Activated T-cell treated with anti-CD3 and anti-CD28 coated beads for 48 hours (primary cell): ENCODE results near the gene NME3.

Experiments used
- DNase-seq: peaks from one replicate; pipeline ENCODE4 v3.0.0-alpha.2; 2020; ENCODE audit warnings: low read depth

The NME3 gene

GRCh38 chr16:1780677-1781072 lies 9.3 kb upstream of the NME3 start:
- DNase-seq, result no peak

DNA sequence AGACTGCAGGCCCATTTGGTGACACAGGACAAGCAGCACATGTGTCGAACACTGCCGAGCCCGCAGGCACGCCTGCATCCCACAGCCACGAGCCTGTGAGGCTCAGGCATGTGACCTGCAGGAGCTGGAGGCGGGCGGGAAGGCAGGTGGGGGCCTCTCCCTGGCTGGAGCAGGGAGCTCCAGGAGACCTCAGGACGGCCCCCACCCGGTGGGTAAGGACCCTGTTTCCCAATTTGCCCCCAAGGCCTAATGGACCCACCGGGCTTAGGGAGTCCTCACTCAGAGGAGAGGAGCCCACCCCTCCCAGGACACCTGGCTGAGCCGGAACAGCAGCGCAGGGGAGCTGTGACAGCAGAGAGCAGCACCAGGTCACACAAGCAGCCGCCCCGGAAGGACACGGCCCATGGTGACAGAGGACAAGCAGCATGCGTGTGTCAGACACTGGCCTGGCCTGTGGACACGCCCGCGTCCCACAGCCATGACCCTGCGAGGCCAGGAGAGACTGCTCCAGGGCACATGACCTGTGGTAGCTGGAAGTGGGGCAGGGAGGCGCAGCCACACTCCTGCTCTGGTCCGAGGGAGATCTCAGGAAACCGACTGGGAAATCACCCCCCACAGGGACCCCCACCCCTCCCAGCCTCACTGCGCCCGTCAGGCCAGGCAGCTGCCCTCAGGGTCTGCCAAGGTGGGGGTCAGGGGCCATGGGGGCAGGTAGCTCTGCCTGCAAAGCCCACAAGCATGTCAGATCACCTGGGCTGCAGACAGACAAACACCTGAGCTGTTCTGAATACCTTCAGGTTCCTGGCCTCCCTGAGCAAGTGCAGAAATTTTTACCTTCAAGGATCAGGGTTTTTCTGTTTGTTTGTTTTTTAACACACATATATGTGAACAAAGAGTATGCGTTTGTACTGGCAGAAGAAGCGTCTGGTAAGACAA lies 8.7 kb upstream of the NME3 start:
- DNase-seq, result no peak

GRCh38 chr16:1779234-1779701 lies 7.9 kb upstream of the NME3 start:
- DNase-seq, result no peak

- DNase-seq, result no peak
These were observed 7.1 kb upstream of the NME3 start for GRCh38 chr16:1778200-1779179.

DNA sequence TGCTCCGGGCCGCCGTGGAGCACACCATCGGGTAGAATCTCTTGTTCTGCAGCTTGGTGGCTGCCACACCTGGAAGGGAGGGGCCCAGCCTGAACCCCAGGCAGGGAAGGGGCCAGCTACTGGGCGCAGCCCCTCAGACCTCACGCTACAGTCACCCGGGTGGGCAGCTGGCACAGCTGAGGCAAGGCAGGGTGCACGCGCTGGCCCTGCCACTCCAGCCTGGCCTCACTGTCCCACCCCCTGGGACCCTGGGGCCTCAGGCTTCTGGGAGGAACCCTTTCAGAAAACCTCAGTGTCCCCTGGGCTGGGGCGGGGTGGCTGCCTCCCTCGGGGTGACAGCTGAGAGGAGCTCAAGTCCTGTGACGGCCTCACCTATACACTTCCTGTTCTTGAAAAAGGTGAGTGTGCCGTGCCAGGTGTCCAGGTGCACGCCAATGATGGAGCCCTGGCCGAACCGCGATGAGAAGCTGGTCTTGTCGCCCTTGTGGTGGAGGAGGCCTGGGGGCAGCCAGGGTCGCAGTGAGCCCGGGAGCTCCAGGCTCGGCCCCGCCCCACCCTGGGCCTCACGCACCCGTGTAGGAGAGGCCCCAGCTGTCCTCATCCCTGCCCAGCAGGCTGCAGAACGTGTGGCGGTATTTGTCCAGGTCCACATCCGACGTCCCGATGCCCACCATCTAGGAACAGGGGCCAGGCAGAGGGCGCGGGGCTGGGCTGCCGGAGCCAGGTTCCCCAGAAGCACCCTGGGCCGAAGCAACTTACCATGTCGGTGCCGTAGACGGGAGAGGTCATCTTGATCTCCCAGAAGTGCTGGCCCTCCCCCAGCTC lies 6.2 kb upstream of the NME3 start:
- no peak for DNase-seq

- DNase-seq, result no peak
These were observed 5.6 kb upstream of the NME3 start for GRCh38 chr16:1776991-1777374.

DNA sequence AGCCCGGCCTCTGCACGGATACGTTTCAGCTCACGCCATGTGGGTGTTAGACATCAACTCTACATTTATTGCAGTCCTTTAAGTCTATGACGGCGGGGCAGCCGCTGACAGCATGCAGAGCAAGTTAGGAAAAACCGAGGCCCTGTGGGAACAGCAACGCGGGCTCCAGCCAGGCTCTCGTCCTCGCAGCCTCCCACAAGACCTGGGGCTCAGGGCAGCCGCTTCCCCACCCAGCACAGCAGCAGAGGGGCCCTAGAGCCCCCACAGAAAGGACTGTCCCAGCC lies 5.3 kb upstream of the NME3 start:
- DNase-seq, result no peak

GRCh38 chr16:1775846-1776671 lies 4.7 kb upstream of the NME3 start:
- no peak for DNase-seq

GRCh38 chr16:1775006-1775845 lies 3.9 kb upstream of the NME3 start:
- DNase-seq, result no peak

DNA sequence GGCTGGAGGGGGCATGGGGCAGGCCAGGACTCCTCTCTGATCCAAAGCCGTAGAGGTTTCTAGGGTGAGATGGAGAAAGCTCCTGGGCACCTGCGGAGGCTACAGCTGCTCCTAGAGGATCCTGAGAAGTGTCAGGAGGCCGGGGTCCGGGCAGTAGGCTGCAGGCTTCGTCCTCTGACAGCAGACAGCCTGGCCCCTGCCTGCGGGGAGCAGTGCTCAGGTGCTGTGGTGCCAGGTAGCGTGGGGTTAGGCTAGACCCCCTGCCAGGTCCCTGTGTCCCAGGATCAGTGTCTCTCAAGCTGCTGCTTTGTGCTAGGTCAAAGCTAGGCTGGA lies 3.1 kb upstream of the NME3 start:
- DNase-seq, result no peak

GRCh38 chr16:1773703-1774447 lies 2.5 kb upstream of the NME3 start:
- DNase-seq, result no peak

DNA sequence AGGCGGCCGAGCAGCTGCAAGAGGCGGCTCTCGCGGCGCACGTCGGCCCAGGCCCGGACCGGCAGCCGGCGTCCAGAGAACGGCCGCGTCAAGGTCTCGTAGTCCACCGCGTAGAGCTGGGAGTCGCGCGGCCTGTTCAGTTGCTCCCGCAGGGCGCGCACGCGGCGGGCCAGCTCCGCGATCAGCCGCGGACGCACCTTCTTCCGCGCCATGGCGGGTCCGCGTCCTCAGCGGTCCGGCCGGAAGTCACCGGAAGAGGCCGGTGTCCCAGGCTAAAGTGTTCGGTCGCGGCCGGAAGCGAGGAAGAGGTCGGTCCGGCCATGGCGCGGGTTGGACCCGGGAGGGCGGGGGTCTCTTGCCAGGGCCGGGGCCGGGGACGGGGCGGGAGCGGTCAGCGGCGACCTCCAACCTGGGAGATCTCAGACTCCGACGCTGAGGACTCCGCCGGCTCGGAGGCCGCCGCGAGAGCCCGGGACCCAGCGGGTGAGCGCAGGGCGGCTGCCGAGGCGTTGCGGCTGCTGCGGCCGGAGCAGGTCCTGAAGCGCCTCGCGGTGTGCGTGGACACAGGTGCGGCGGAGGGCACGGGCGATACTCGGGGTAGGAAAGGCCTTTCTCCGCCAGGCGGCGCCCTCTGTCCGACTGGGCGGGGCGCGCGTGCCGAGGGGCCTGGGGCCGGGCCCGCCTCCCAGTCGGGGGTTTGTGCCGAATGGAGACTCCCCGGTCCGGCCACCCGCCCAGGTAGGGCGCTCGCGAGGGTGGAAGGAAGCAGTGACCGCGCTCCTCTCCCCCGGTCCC lies 1.8 kb upstream of the NME3 start, which contains the start of gene MRPS34:
MRPS34 (minus strand) TSS at position 227 of the 795 bp plus-strand sequence; CDS start at position 212, 15 bp downstream.
- DNase-seq, result peak; percentile 79

- DNase-seq, result peak; percentile 53
These were observed 1.1 kb upstream of the NME3 start, which contains the start of gene EME2 for GRCh38 chr16:1772362-1772907. EME2 (plus strand) TSS chr16:1772810; CDS start chr16:1773228, 418 bp downstream.

GRCh38 chr16:1771864-1772361 lies 570 bp upstream of the NME3 start:
- no peak for DNase-seq

- peak; percentile 46 for DNase-seq
These were observed 785 bp downstream of the NME3 start for GRCh38 chr16:1770328-1771187.

DNA sequence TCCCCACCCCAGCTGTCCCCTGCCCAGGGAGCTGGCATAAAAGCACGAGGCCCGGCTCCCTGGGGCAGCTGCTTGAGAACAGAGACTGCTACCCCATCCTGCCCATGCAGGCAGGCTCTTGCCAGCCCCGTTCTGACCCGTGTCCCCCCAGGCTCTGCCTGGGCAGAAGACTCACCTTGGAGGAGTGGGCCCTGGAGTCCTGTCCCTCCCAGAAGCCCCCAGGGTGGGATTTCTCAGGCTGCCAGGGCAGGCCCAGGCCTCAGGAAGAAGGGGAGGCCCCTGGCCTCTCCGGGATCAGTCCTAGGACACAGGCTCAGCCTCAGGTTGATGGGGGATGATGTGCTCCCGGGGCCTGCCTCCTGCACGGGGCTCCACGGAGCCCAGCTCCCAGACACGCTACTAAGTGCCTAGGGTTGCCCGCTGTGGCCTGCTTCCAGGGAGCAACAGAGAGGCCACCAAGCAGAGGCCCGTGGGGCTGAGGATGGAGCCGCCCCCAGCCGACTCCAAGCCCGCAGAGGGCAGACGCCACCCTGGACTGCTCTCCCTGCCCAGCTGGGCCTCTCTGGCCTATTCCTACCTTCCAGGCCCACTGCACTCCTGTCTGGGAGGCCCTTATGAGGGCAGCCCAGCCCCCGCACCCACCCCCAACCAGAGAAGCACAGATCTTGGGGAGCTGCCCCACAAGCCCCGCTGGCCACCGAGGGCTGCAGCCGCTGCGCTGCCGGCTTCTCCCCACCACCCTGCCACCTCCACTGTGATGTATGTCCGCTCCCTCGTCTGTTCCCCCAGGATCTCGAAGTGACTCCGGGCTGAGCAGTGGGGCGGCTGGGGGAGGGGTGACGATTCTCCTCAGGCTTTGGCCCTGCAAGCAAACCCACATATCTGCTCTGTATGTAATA lies 1.7 kb downstream of the NME3 start:
- DNase-seq, result no peak
